HepG2 (cell line): ENCODE data around the gene LDLRAP1.

Experiments used
- HMG20B ChIP-seq: conservative IDR thresholded peaks from 2 replicates; pipeline ENCODE4 v1.6.1; 2016; ENCODE audit warnings: missing genetic modification reagents, missing compliant biosample characterization
- MLLT10 ChIP-seq: sonication (generic); formaldehyde crosslinking; IDR thresholded peaks from 2 replicates; pipeline ENCODE4 v1.4.0; 2020; ENCODE audit warnings: missing genetic modification reagents
- ZNF782 ChIP-seq: sonication (generic); formaldehyde crosslinking; IDR thresholded peaks from 2 replicates; pipeline ENCODE4 v1.4.0; 2020; ENCODE audit warnings: missing genetic modification reagents, mild to moderate bottlenecking, borderline replicate concordance

DNA sequence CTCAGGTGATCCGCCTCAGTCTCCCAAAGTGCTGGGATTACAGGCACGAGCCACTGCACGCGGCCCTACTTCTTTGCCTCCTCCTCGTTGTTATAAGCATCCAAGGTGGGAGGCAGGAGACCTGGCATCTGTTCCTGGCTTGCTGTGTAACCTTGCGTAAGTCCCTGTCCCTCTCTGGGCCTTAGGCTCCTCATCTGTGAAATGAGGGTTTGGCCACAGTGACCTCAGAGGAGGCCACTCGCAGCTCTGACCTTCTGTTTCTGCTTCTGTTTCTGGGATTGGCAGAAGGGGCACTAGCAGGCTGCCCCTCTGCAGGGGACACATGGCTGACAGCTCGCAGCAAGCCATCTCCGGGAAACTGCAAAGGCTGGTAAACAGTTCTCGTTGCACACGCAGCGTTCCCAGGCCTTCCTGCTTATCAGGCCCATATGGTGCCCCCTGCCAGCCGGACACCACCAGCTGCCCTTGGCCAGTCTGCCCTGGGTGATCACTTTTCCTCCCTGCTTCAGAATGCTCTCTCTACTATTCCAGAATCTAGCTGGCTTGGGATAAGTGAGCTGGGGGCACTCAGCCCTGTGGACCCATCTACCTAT, 2.6 kb upstream of the LDLRAP1 start:
- TF ChIP-seq MLLT10 (no peak), HMG20B (no peak), ZNF782 (CRISPR knock-in tag) (no peak)
